Kidney (tissue), 14 donors: ENCODE data around the gene SMARCD2. TPM values are rescaled to one million over a fixed set of nuclear protein-coding genes. Genes with fewer than 3 reads are reported as not detected.

Experiments
- DNase-seq, 5 donors: peaks; one replicate each; pipeline ENCODE4 v3.0.0-alpha.2; 2013 to 2020
- FAIRE-seq: peaks from 2 replicates; lab custom pipeline; 2012; peaks lifted over from hg19 to GRCh38; lab: Jason Lieb, UNC
- H3K27ac ChIP-seq, 2 donors: one replicate each; pipeline ENCODE4 v1.7.0; 2013; ENCODE audit warnings: low read depth in 2 of 2, low read length in 2 of 2, inconsistent platforms in 1 of 2
- H3K27me3 ChIP-seq: one replicate; pipeline ENCODE4 v1.7.1; 2013; ENCODE audit warnings: low read length, inconsistent platforms; ENCODE audit not compliant: control insufficient read depth, insufficient read depth
- H3K36me3 ChIP-seq, 3 donors: one replicate each; pipeline versions ENCODE4 v1.7.0 to v1.7.1; 2013; ENCODE audit warnings: low read length in 3 of 3, control low read depth in 1 of 3, inconsistent platforms in 1 of 3; ENCODE audit not compliant: insufficient read depth in 3 of 3, control insufficient read depth in 2 of 3
- H3K4me1 ChIP-seq, 3 donors: one replicate each; pipeline versions ENCODE4 v1.7.0 to v1.7.1; 2013; ENCODE audit warnings: low read length in 3 of 3, inconsistent platforms in 1 of 3, low read depth in 1 of 3; ENCODE audit not compliant: control insufficient read depth in 2 of 3, insufficient read depth in 2 of 3
- H3K4me3 ChIP-seq, 3 donors: one replicate each; pipeline versions ENCODE4 v1.7.0 to v1.8.1; 2013; ENCODE audit warnings: low read length in 3 of 3, control low read depth in 1 of 3, inconsistent platforms in 1 of 3
- H3K9ac ChIP-seq, 3 donors: one replicate each; pipeline versions ENCODE4 v1.7.0 to v1.7.1; 2013; ENCODE audit warnings: low read length in 3 of 3, control low read depth in 1 of 3, inconsistent platforms in 1 of 3
- H3K9me3 ChIP-seq, 3 donors: one replicate each; pipeline versions ENCODE4 v1.7.0 to v1.7.1; 2013; ENCODE audit warnings: low read length in 3 of 3, control low read depth in 1 of 3, inconsistent platforms in 1 of 3; ENCODE audit not compliant: control insufficient read depth in 2 of 3, insufficient read depth in 1 of 3
- intact Hi-C: fragments of 100-400 bp; cut with DNase I; formaldehyde crosslinking; loops from one replicate; pipeline ENCODE4 v1.11.1; 2022
- polyA plus RNA-seq: library from polyadenylated mRNA; stranded (reverse); fragments of 350-450 nt; fragmentation: Illumina TruSeq; extraction: RNeasy Lipid Tissue Mini Kit (QIAGEN cat#74804); gene quantifications from one replicate; pipeline ENCODE4 v1.2.3, GENCODE V29; 2014; ENCODE audit warnings: low read depth, low replicate concordance; ENCODE audit not compliant: insufficient read depth
- total RNA-seq: library from RNA; stranded (reverse); fragmentation: NEBNext Ultra II Directional; extraction: Animal tissue kit (Norgen Biotek cat#: 25700); gene quantifications from one replicate; pipeline ENCODE4 v1.2.1, GENCODE V29; 2021
- TF ChIP-seq, protein P1 (sequence below): IDR thresholded peaks from 3 replicates; pipeline ENCODE4 v1.5.1; 2012; ENCODE audit warnings: mild to moderate bottlenecking, moderate library complexity, borderline replicate concordance; ENCODE audit not compliant: insufficient read depth; ENCODE audit errors: extremely low read depth
- donor health status: control.
- donor health status: control.
- donor health status: control.
- donor health status: control.
- donor health status: control.
- donor health status: DM: yes; HTN: yes; CAD: no.
- donor health status: Normal renal cell carcinoma (clear cell type).

The SMARCD2 gene
- total and polyA plus RNA-seq, 2 donors from 2014 or later: 39.9 to 65.1 TPM

DNA sequence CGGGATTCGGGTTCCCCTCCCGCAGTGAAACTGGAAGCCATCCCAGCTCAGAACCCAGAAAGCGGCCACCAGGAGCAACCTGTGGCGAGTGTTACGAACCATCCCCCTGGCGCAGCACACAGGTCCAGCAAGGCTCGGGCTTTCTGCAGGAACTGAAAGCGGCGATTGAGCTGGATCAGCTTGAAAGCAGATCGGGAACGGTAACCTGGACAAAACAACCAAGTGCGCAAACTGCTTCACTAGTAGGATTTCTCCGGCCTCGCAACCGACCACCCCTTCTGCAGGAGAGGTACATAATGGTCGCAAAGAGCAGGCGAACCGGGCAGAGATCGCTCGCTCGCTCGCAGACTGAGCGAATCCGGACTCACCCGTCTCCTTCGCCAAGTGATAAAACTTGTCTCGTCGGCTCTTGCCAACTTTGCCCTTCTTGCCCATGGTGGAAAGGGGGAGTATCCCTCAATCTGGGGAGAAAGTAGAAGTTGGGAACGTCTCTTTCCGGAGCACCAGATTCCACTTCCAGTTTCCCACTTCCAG is 15.9 kb downstream of the SMARCD2 start:
- H3K36me3 ChIP-seq: peaks cover 30 to 77% (median 54%) of the 10 kb centered on the region in 3 donors
- peak overlapping the region; percentile 96 to 99 for H3K27ac ChIP-seq
- peak in 2 of 5 donors; percentile 28 to 71 for DNase-seq
- no peaks in the 10 kb centered on the region for H3K9me3 ChIP-seq
- intact Hi-C loops: no loop called here
- H3K4me3 ChIP-seq: peak overlapping the region; percentile 90 to 99 (median 95)
- H3K4me1 ChIP-seq: peaks cover 0 to 26% (median 20%) of the 10 kb centered on the region in 3 donors
- FAIRE-seq: no peak
- H3K9ac ChIP-seq: peak overlapping the region; percentile 75 to 93 (median 77)
- no peaks in the 10 kb centered on the region for H3K27me3 ChIP-seq
- TF ChIP-seq, protein P1, sequence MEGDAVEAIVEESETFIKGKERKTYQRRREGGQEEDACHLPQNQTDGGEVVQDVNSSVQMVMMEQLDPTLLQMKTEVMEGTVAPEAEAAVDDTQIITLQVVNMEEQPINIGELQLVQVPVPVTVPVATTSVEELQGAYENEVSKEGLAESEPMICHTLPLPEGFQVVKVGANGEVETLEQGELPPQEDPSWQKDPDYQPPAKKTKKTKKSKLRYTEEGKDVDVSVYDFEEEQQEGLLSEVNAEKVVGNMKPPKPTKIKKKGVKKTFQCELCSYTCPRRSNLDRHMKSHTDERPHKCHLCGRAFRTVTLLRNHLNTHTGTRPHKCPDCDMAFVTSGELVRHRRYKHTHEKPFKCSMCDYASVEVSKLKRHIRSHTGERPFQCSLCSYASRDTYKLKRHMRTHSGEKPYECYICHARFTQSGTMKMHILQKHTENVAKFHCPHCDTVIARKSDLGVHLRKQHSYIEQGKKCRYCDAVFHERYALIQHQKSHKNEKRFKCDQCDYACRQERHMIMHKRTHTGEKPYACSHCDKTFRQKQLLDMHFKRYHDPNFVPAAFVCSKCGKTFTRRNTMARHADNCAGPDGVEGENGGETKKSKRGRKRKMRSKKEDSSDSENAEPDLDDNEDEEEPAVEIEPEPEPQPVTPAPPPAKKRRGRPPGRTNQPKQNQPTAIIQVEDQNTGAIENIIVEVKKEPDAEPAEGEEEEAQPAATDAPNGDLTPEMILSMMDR: no peak

DNA sequence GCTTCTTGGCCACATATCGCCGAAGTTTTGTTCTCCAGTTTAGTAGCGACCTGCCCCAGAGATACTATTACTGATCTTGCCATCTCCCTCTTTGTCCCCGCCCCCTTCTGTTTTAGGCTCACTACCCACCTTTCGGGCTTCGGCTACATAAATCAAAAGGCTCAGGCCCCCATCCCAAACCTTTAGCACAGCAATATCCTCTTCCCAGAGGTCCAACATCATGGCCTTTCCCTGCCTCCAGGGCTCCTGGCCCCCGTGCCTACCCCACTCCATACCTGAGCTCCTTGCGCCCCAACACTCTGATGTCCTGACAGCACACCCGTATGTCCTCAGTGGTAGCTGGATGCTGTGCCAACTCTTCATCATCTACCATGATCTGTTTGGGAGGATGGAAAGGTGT is 18.1 kb downstream of the SMARCD2 start:
- no peaks in the 10 kb centered on the region for H3K27me3 ChIP-seq
- no peaks in the 10 kb centered on the region for H3K9me3 ChIP-seq
- intact Hi-C loops: no loop called here
- DNase-seq (peak in 2 of 5 donors; percentile 21 to 33), FAIRE-seq (no peak)
- H3K4me1 ChIP-seq: peaks cover 0 to 31% (median 25%) of the 10 kb centered on the region in 3 donors
- H3K36me3 ChIP-seq: peaks cover 27 to 71% (median 50%) of the 10 kb centered on the region in 3 donors
- TF ChIP-seq, protein P1: no peak
- no peak overlapping the region for H3K27ac ChIP-seq
- no peak overlapping the region for H3K4me3 ChIP-seq
- H3K9ac ChIP-seq: no peak overlapping the region

DNA sequence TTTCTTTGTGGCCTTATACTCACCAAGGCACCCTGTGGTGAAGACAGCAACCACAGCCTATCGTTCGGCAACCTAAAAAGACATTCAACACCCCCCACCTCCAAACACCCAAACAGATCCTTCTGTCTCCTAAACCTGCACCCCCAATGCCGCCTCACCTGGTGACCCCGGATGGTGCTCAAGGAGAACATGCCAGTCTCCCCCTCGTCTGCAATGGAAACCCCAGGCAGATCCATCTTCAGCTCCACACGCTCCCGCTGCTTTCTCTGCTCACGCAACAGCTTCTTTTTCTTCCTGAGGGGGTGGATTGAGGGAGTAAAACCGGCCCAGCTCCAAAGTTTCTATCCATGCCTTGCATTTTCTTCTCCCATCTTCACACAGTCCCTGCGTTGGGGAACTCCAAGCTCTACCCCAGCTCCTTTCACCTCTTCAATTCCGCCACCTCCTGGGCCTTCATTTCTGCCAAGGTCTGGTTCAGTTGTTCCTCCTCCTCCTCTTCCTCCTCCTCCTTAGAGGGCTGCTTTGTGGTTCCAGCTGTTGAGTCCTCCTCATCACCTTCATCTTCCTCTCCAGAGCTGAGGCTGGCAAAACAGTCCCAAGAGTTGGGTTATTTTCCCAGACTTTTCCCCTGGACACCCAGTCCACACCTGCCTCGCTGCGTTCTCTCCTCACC is 18.7 kb downstream of the SMARCD2 start:
- DNase-seq (peak in 1 of 5 donors; percentile 29), FAIRE-seq (no peak)
- no peaks in the 10 kb centered on the region for H3K9me3 ChIP-seq
- peaks cover 0 to 28% (median 22%) of the 10 kb centered on the region in 3 donors for H3K4me1 ChIP-seq
- no peak overlapping the region for H3K9ac ChIP-seq
- TF ChIP-seq, protein P1: no peak
- no peak overlapping the region for H3K27ac ChIP-seq
- no peak overlapping the region for H3K4me3 ChIP-seq
- intact Hi-C loops: no loop called here
- peaks cover 25 to 68% (median 47%) of the 10 kb centered on the region in 3 donors for H3K36me3 ChIP-seq
- no peaks in the 10 kb centered on the region for H3K27me3 ChIP-seq
